HepG2 (cell line): Measurements from ENCODE around the gene ANO6. TPM values are rescaled to one million over a fixed set of nuclear protein-coding genes. Genes with fewer than 3 reads are reported as not detected.

ENCODE experiments used
- ELF1 ChIP-seq: sonication (generic); formaldehyde crosslinking; IDR thresholded peaks from 2 replicates; pipeline ENCODE4 v1.4.0; 2020; ENCODE audit warnings: missing genetic modification reagents
- PPARG ChIP-seq: conservative IDR thresholded peaks from 2 replicates; pipeline ENCODE4 v1.6.1; 2016; ENCODE audit warnings: missing biosample characterization, missing genetic modification reagents
- RXRB ChIP-seq: IDR thresholded peaks from 2 replicates; pipeline ENCODE4 v1.6.1; 2016; ENCODE audit warnings: borderline replicate concordance, missing genetic modification reagents, missing compliant biosample characterization
- SNAI1 ChIP-seq: sonication (generic); formaldehyde crosslinking; IDR thresholded peaks from 2 replicates; pipeline ENCODE4 v1.5.0; 2020; ENCODE audit warnings: mild to moderate bottlenecking, missing genetic modification reagents, borderline replicate concordance
- SUZ12 ChIP-seq: fragments of 150-350 bp; IDR thresholded peaks from 2 replicates; pipeline ENCODE4 v1.6.1; 2014; ENCODE audit warnings: low read depth, low read length
- TBP ChIP-seq: sonication (generic); formaldehyde crosslinking; IDR thresholded peaks from 2 replicates; pipeline ENCODE4 v1.5.0; 2020; ENCODE audit warnings: missing genetic modification reagents
- ZFY ChIP-seq: sonication (generic); formaldehyde crosslinking; IDR thresholded peaks from 2 replicates; pipeline ENCODE4 v1.4.0; 2020; ENCODE audit warnings: missing genetic modification reagents
- ZNF644 ChIP-seq: IDR thresholded peaks from 2 replicates; pipeline ENCODE4 v1.6.1; 2016; ENCODE audit warnings: low read depth
- ZNF75D ChIP-seq: sonication (generic); formaldehyde crosslinking; IDR thresholded peaks from 2 replicates; pipeline ENCODE4 v1.8.1; 2023; ENCODE audit warnings: missing genetic modification reagents, mild to moderate bottlenecking, borderline replicate concordance
- polyA plus RNA-seq, 8 experiments: library from polyadenylated mRNA; depleted of rRNA in 3 of 8; stranded (reverse) in 7 of 8; unstranded in 1 of 8; fragments of >200 nt; fragmentation: Illumina TruSeq in 4 of 8; extraction: Trizol in 4 of 8; gene quantifications; 2 replicates each; pipeline versions ENCODE4 v1.2.1 to v1.2.3, GENCODE V29; 2011 to 2016; ENCODE audit warnings: low read depth in 4 of 8, missing spikeins in 1 of 8, mixed read lengths in 1 of 8; ENCODE audit not compliant: insufficient read depth in 1 of 8
- total RNA-seq, 5 experiments: library from RNA; depleted of rRNA; stranded (reverse); fragments of >200 nt; fragmentation: Illumina TruSeq; extraction: Trizol; gene quantifications; 2 replicates each; pipeline ENCODE4 v1.2.3, GENCODE V29; 2016; ENCODE audit warnings: low read depth in 1 of 5
- TF ChIP-seq, protein P1 (sequence below): sonication (generic); formaldehyde crosslinking; IDR thresholded peaks from 2 replicates; pipeline ENCODE4 v1.4.0; 2020; ENCODE audit warnings: missing genetic modification reagents; ENCODE audit errors: not compliant biosample characterization
- TF ChIP-seq, protein P2 (sequence below): sonication (generic); formaldehyde crosslinking; IDR thresholded peaks from 2 replicates; pipeline ENCODE4 v1.5.0; 2020; ENCODE audit warnings: missing genetic modification reagents
- TF ChIP-seq, protein P3 (sequence below): sonication (generic); formaldehyde crosslinking; IDR thresholded peaks from 2 replicates; pipeline ENCODE4 v1.4.0; 2020; ENCODE audit warnings: missing genetic modification reagents, borderline replicate concordance

The ANO6 gene
- total and polyA plus RNA-seq, 2 of the 13 experiments (the other 11 are each of a cell fraction or from before 2014, with no cell fraction given): 37.8 to 57.1 TPM

DNA sequence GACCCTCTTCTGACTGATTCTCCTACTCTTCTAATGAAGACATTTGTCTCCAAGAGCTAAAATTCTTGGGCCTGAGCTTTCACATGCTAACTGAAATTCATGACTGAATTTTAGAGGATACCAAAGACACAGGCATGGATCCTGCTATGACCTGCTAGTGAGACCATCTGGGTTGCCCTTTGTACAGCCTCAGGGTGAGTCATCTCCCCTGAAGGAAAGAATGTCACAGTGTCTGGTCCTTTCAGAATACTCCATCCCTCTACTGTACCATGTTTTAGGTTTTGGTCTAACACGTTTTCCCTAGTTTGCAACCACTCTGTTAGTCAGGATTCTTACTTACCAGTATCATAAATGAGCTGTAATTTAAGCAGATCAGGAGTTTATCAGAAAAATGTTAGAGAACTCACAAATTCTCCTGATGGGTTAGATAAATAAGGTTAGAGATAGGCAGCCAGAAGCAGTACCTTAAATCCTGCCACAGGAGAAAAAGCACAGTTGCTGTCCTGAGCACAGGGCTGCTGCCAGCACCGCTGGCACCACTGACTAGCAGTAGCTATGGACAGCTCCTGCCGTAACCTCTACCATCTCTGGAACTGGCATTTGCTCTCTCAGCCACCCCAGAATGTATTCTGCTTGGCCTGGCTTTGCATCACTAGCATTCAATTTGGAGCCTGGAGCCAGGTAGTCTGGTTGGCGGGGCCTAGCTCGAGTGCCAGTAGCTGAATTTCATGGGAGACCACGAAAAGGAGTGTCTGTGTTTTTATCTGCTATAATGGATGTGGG lies 127.6 kb downstream of the ANO6 start (continued):
- TF ChIP-seq, protein P1, sequence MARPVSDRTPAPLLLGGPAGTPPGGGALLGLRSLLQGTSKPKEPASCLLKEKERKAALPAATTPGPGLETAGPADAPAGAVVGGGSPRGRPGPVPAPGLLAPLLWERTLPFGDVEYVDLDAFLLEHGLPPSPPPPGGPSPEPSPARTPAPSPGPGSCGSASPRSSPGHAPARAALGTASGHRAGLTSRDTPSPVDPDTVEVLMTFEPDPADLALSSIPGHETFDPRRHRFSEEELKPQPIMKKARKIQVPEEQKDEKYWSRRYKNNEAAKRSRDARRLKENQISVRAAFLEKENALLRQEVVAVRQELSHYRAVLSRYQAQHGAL (CRISPR knock-in tag): no peak
- TF ChIP-seq ZNF75D (CRISPR knock-in tag) (no peak), ZNF644 (peak; percentile 40; the same call in 1 of the 2 replicates), ELF1 (CRISPR knock-in tag) (no peak), SUZ12 (no peak), TBP (CRISPR knock-in tag) (no peak), PPARG (peak; percentile 94), RXRB (CRISPR knock-in tag) (peak; percentile 57; the same call in 1 of the 2 replicates), SNAI1 (CRISPR knock-in tag) (no peak), ZFY (CRISPR knock-in tag) (no peak)
- TF ChIP-seq, protein P2, sequence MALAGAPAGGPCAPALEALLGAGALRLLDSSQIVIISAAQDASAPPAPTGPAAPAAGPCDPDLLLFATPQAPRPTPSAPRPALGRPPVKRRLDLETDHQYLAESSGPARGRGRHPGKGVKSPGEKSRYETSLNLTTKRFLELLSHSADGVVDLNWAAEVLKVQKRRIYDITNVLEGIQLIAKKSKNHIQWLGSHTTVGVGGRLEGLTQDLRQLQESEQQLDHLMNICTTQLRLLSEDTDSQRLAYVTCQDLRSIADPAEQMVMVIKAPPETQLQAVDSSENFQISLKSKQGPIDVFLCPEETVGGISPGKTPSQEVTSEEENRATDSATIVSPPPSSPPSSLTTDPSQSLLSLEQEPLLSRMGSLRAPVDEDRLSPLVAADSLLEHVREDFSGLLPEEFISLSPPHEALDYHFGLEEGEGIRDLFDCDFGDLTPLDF (CRISPR knock-in tag): no peak
- TF ChIP-seq, protein P3, sequence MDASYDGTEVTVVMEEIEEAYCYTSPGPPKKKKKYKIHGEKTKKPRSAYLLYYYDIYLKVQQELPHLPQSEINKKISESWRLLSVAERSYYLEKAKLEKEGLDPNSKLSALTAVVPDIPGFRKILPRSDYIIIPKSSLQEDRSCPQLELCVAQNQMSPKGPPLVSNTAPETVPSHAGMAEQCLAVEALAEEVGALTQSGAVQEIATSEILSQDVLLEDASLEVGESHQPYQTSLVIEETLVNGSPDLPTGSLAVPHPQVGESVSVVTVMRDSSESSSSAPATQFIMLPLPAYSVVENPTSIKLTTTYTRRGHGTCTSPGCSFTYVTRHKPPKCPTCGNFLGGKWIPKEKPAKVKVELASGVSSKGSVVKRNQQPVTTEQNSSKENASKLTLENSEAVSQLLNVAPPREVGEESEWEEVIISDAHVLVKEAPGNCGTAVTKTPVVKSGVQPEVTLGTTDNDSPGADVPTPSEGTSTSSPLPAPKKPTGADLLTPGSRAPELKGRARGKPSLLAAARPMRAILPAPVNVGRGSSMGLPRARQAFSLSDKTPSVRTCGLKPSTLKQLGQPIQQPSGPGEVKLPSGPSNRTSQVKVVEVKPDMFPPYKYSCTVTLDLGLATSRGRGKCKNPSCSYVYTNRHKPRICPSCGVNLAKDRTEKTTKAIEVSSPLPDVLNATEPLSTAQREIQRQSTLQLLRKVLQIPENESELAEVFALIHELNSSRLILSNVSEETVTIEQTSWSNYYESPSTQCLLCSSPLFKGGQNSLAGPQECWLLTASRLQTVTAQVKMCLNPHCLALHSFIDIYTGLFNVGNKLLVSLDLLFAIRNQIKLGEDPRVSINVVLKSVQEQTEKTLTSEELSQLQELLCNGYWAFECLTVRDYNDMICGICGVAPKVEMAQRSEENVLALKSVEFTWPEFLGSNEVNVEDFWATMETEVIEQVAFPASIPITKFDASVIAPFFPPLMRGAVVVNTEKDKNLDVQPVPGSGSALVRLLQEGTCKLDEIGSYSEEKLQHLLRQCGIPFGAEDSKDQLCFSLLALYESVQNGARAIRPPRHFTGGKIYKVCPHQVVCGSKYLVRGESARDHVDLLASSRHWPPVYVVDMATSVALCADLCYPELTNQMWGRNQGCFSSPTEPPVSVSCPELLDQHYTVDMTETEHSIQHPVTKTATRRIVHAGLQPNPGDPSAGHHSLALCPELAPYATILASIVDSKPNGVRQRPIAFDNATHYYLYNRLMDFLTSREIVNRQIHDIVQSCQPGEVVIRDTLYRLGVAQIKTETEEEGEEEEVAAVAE (CRISPR knock-in tag): no peak
